T-helper 17 cell (primary cell): ENCODE results near the gene ST6GAL1. TPM values are rescaled to one million over a fixed set of nuclear protein-coding genes. Genes with fewer than 3 reads are reported as not detected.
"Not testable (repeated sequence)": the region's sequence is repeated elsewhere in the genome, so short reads cannot be mapped to it uniquely, and the experiment has no call there.

Source experiments
- ATAC-seq: fragments of 150-1000 bp; cut with Tn5 transposase; 2 replicates; pipeline ENCODE4 v1.10.0; 2021; ENCODE audit warnings: mild to moderate bottlenecking, moderate library complexity
- DNase-seq, 3 donors: peaks; one replicate each; pipeline versions ENCODE4 v3.0.0 to v3.0.0-alpha.2; 2020 to 2021
- H3K9me3 ChIP-seq: one replicate; pipeline ENCODE4 v1.7.0; 2013; ENCODE audit warnings: low read length, mild to moderate bottlenecking; ENCODE audit not compliant: control insufficient read depth, poor library complexity, severe bottlenecking
- H3K27ac Mint-ChIP-seq: one replicate; pipeline ENCODE4 v1.8.0; 2022; ENCODE audit warnings: mild to moderate bottlenecking, moderate library complexity, mixed read lengths
- H3K27me3 Mint-ChIP-seq: one replicate; pipeline ENCODE4 v1.8.0; 2022; ENCODE audit warnings: mixed read lengths
- H3K36me3 Mint-ChIP-seq: one replicate; pipeline ENCODE4 v1.8.0; 2022; ENCODE audit warnings: low read depth, mixed read lengths
- H3K4me1 Mint-ChIP-seq: one replicate; pipeline ENCODE4 v1.8.0; 2022; ENCODE audit warnings: mild to moderate bottlenecking, mixed read lengths
- H3K4me3 Mint-ChIP-seq: one replicate; pipeline ENCODE4 v1.8.0; 2022; ENCODE audit warnings: mild to moderate bottlenecking, moderate library complexity, mixed read lengths
- total RNA-seq, 4 donors: library from RNA in 2 of 4; stranded (reverse) in 2 of 4; gene quantifications; one replicate each; pipeline ENCODE4 v1.2.3 and lab custom pipeline; 2022 to 2026

ST6GAL1 gene, protein sequence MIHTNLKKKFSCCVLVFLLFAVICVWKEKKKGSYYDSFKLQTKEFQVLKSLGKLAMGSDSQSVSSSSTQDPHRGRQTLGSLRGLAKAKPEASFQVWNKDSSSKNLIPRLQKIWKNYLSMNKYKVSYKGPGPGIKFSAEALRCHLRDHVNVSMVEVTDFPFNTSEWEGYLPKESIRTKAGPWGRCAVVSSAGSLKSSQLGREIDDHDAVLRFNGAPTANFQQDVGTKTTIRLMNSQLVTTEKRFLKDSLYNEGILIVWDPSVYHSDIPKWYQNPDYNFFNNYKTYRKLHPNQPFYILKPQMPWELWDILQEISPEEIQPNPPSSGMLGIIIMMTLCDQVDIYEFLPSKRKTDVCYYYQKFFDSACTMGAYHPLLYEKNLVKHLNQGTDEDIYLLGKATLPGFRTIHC
- total RNA-seq (100 to 1,000 TPM; 109 to 134 TPM), total RNA-seq (lab: John Stamatoyannopoulos, UW) (180 to 233 reads per million in 2 donors)

DNA sequence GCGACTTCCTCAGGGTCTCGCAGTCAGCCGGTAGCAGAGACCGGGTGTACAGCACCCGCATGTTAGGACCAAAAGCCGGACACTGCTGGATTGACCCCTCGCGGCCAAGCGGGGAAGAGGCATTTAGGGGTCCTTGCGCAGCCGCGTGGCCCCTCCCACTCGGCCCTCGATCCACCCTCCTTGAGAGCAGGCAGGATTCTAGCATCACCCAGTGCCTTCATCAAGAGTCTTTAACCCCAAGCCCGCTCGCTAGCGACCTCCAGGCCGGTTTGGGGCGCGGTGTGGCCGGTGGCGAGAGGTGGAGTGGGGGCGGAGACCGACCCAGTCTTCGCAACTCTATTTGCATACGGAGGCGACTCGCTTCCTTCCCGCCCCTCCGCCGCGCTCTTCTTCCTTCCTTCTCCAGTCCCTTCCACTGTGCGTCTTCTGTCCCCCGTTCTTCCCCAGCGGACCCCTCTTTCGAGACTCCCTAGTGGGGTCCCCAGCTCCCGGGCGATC is at the start of gene ST6GAL1:
ST6GAL1 (plus strand) TSS at position 384 of the 498 bp plus-strand sequence. CDS start 112,178 bp downstream, outside the sequence.
- Mint-ChIP-seq H3K36me3 (no peaks in the 10 kb centered on the region), H3K4me1 (peaks cover 25% of the 10 kb centered on the region), H3K27ac (peak within 1 kb of the TSS; percentile 93), H3K4me3 (peak within 1 kb of the TSS; percentile 97), H3K27me3 (no peaks in the 10 kb centered on the region)
- peak; percentile 48 for ATAC-seq
- H3K9me3 ChIP-seq = no peaks in the 10 kb centered on the region
- peak; percentile 32 to 57 (median 50) for DNase-seq

DNA sequence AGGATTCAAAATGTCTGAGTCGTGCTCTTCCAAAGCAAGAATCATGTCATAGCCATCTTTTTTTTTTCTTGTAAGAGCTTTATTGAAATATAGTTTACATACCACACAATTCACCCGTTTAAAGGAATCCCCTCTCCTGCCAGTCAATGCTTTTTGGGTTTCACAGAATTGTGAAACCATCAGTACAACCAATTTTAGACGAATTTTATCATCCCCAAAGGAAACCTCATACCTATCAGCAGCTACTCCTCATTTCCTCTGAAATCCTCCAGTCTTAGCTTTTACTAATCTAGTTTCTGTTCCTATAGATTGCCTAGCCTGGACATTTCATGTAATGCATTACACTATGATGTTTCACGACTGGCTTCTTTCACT is 48.2 kb upstream of the ST6GAL1 start:
- no peaks in the 10 kb centered on the region for H3K27me3 Mint-ChIP-seq
- peak overlapping the region; percentile 49 for H3K4me3 Mint-ChIP-seq
- ATAC-seq (no peak), DNase-seq (no peak)
- no peaks in the 10 kb centered on the region for H3K36me3 Mint-ChIP-seq
- H3K9me3 ChIP-seq = no peaks in the 10 kb centered on the region
- peaks cover 31% of the 10 kb centered on the region for H3K4me1 Mint-ChIP-seq
- H3K27ac Mint-ChIP-seq = no peak overlapping the region

DNA sequence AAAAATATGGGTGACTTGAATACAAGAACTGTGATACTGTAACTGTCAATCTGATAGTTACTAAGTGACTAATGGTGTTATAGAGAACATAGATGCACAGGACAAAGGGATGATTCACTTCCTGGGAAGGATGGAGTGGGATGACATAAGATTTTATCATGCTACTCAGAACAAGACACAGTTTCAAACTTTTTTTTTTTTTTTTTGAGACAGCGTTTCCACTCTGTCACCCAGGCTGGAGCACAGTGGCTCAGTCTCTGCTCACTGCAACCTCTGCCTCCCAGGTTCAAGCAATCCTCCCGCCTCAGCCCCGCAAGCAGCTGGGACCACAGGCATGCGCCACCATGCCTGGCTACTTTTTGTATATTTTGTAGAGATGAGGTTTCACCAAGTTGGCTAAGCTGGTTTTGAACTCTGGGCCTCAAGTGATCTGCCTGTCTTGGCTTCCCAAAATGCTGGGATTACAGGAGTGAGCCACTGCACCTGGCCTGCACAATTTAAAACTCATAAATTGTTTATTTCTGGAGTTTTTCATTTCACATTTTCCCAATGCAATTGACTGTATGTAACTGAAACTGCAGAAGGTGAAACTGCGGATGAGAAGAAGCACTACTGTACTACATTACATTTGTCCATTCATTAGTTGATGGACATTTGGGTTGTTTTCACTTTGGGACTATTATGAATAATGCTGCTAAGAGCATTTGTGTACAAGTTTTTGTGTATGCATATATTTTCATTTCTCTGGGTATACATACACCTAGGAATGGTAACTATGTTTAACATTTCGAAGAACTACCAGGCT is 47.2 kb upstream of the ST6GAL1 start:
- Mint-ChIP-seq H3K4me3 (peak overlapping the region; percentile 5), H3K27me3 (no peaks in the 10 kb centered on the region), H3K4me1 (peaks cover 31% of the 10 kb centered on the region), H3K27ac (no peak overlapping the region), H3K36me3 (no peaks in the 10 kb centered on the region)
- H3K9me3 ChIP-seq = no peaks in the 10 kb centered on the region
- no peak for ATAC-seq
- no peak for DNase-seq

DNA sequence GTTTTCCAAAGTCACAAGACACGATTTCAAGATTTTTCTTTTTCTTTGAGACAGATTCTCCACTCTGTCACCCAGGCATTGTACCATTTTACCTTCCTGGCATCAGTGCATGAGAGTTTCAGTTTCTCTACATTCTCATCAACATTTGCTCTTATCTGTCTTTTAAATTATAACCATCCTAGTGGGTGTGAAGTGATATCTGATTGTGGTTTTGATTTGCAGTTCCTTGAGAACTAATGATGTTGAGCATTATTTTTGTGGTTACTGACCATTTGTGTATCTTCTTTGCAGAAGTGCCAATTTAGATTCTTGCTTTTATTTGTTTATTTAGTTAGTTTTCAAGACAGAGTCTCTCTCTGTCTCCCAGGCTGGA is 46.7 kb upstream of the ST6GAL1 start:
- DNase-seq (no peak), ATAC-seq (no peak)
- H3K4me3 Mint-ChIP-seq = peak overlapping the region; percentile 5
- no peaks in the 10 kb centered on the region for H3K9me3 ChIP-seq
- H3K36me3 Mint-ChIP-seq = no peaks in the 10 kb centered on the region
- H3K4me1 Mint-ChIP-seq = peaks cover 31% of the 10 kb centered on the region
- no peak overlapping the region for H3K27ac Mint-ChIP-seq
- no peaks in the 10 kb centered on the region for H3K27me3 Mint-ChIP-seq

DNA sequence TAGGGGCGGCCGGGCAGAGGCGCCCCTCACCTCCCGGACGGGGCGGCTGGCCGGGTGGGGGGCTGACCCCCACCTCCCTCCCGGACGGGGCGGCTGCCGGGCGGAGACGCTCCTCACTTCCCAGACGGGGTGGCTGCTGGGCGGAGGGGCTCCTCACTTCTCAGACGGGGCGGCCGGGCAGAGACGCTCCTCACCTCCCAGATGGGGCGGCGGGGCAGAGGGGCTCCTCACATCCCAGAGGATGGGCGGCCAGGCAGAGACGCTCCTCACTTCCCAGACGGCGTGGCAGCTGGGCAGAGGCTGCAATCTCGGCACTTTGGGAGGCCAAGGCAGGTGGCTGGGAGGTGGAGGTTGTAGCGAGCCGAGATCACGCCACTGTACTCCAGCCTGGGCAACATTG is 45.5 kb upstream of the ST6GAL1 start:
- not testable (repeated sequence) for H3K36me3 Mint-ChIP-seq, H3K9me3 ChIP-seq, DNase-seq, ATAC-seq, H3K27ac Mint-ChIP-seq, H3K27me3 Mint-ChIP-seq
- H3K4me3 Mint-ChIP-seq = peak overlapping the region; percentile 55
- H3K4me1 Mint-ChIP-seq = peaks cover 27% of the 10 kb centered on the region

DNA sequence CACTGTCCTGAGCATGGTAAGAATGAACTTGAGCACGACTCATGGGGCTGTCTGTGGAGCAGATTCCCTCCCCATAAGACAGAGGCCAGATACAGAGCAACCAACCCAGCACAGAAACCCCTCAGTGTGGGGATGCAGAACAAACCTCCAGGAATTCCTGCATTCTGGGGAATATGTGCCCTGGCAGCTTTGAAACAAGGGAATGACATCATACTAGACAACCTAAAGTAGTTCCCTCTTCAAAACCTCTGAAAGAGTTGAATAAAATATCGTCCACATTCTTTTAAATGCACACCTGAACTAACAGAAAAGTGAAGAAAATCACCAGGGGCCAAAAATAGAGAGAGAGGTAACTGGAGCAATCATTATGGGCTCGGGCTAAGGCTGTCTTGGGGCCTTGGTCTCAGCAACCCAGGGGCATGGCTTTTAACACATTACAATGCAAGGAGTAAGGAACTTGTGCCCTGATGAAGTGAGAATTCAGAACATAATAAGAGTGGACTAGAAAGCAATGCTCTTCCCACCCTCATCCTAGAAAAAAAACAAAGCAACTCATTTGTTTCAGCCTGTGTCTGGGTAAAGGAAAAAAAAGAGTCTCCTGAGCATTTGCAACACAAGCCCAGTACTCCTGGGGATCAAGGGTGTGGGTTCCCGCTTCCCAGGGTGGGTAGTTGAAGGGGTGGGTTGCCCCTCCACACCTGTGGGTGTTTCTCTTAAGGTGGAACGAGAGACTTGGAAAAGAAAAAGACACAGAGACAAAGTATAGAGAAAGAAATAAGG is 43.9 kb upstream of the ST6GAL1 start:
- no peaks in the 10 kb centered on the region for H3K9me3 ChIP-seq
- ATAC-seq (no peak), DNase-seq (no peak)
- peaks cover 17% of the 10 kb centered on the region for H3K4me1 Mint-ChIP-seq
- H3K36me3 Mint-ChIP-seq = no peaks in the 10 kb centered on the region
- no peak overlapping the region for H3K27ac Mint-ChIP-seq
- H3K4me3 Mint-ChIP-seq = no peak overlapping the region
- H3K27me3 Mint-ChIP-seq = no peaks in the 10 kb centered on the region

DNA sequence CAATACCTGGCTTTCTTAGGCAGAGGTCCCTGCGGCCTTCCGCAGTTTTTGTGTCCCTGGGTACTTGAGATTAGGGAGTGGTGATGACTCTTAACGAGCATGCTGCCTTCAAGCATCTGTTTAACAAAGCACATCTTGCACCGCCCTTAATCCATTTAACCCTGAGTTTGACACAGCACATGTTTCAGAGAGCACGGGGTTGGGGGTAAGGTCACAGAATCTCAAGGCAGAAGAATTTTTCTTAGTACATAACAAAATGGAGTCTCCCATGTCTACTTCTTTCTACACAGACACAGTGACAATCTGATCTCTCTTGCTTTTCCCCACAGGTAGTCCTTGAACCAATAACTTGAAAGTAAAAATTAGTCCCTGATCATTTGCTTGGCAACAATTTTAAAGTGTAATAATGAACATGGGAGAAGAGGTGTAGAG is 42.8 kb upstream of the ST6GAL1 start:
- H3K4me3 Mint-ChIP-seq, ATAC-seq, H3K27me3 Mint-ChIP-seq, H3K36me3 Mint-ChIP-seq, H3K9me3 ChIP-seq, DNase-seq, H3K27ac Mint-ChIP-seq: not testable (repeated sequence)
- peaks cover 11% of the 10 kb centered on the region for H3K4me1 Mint-ChIP-seq

DNA sequence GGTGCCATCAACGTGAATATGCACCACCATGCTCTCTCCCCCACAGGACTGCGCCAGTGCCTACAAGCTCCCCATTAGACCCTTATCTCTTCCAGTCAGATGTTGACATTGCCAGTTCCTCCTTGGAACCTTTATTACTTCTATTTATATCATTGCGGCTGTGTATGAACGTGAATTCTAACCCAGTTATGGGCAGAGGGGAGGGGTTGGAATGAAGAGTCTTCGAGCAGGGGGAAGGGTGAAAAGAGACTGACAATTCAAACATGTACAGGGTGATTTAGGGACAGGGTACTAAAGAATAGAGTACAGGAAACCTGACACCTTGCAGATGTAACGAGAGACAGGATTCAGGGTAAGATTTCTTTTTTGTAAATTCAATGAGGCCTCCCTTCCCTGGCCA is 41.8 kb upstream of the ST6GAL1 start:
- DNase-seq (no peak), ATAC-seq (no peak)
- no peaks in the 10 kb centered on the region for H3K9me3 ChIP-seq
- no peak overlapping the region for H3K4me3 Mint-ChIP-seq
- H3K27me3 Mint-ChIP-seq = no peaks in the 10 kb centered on the region
- no peaks in the 10 kb centered on the region for H3K36me3 Mint-ChIP-seq
- H3K27ac Mint-ChIP-seq = no peak overlapping the region
- peaks cover 6% of the 10 kb centered on the region for H3K4me1 Mint-ChIP-seq

DNA sequence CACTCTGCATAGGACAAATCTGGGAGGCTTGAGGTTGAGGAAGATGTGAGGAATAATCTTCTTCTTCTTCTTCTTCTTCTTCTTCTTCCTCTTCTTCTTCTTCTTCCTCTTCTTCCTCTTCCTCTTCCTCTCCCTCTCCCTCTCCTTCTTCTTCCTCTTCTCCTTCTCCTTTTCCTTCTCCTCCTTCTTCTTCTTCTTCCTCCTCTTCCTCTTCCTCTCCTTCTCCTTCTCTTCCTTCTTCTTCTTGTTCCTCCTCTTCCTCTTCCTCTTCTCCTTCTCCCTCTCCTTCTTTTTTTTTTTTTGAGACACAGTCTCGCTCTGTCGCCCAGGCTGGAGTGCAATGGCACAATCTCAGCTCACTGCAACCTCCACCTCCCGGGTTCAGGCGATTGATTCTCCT is 40.6 kb upstream of the ST6GAL1 start:
- not testable (repeated sequence) for H3K36me3 Mint-ChIP-seq, DNase-seq, H3K27ac Mint-ChIP-seq, ATAC-seq, H3K4me3 Mint-ChIP-seq, H3K4me1 Mint-ChIP-seq, H3K27me3 Mint-ChIP-seq, H3K9me3 ChIP-seq

DNA sequence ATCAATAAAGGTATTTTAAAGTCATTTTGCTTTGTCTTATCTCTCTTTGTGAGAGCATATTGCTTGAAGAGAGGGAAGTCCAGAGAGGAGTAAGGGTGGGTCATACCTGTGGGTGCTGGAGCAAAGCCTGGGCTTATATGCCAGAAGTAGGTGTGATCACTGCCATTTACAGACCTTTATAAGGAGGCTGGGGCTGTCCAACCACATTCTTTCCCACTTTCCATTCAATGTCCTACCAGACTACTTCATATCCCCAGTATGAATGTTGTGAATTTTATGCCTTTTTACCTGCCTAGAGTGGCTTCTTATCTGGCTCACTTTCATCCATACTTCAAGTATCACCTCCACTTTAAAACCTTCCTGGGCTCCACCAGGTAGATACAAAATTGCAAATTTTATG is 39.4 kb upstream of the ST6GAL1 start:
- ATAC-seq (no peak), DNase-seq (no peak)
- Mint-ChIP-seq H3K27me3 (no peaks in the 10 kb centered on the region), H3K27ac (no peak overlapping the region), H3K36me3 (no peaks in the 10 kb centered on the region), H3K4me3 (no peak overlapping the region), H3K4me1 (peaks cover 9% of the 10 kb centered on the region)
- H3K9me3 ChIP-seq = no peaks in the 10 kb centered on the region

DNA sequence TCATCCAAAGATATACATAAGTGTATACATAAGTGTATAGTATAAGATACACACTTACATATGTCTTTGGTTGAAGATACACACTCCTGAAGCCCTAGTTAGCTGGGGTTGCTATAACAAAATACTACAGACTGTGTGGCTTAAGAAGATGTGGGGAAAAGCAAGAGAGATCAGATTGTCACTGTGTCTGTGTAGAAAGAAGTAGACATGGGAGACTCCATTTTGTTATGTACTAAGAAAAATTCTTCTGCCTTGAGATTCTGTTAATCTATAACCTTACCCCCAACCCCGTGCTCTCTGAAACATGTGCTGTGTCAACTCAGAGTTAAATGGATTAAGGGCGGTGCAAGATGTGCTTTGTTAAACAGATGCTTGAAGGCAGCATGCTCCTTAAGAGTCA is 37.3 kb upstream of the ST6GAL1 start:
- not testable (repeated sequence) for H3K27me3 Mint-ChIP-seq, H3K36me3 Mint-ChIP-seq, DNase-seq, H3K9me3 ChIP-seq, ATAC-seq, H3K27ac Mint-ChIP-seq, H3K4me3 Mint-ChIP-seq, H3K4me1 Mint-ChIP-seq

DNA sequence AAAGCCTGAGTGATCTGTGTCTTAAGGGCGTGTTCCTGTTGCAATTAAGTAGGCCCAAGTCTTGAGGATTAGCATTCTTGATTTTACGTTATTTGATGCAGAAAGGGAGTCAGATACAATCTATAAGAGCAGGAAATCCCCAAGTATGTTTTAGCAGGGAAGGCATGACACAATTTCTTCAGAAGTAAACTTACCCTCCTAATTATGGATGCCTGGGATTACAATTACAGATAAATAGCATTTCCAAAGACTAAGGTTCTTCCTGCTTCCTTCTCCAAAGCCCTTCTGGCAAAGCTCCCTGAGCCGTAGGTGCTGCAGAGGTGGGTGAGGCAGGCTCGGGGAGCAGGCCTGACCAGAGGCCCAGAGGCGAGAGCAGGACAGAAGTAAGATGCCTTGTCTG is 34.9 kb upstream of the ST6GAL1 start:
- Mint-ChIP-seq H3K27ac (no peak overlapping the region), H3K27me3 (no peaks in the 10 kb centered on the region), H3K4me1 (peaks cover 9% of the 10 kb centered on the region), H3K36me3 (no peaks in the 10 kb centered on the region), H3K4me3 (no peak overlapping the region)
- DNase-seq = no peak
- ATAC-seq = no peak
- no peaks in the 10 kb centered on the region for H3K9me3 ChIP-seq

DNA sequence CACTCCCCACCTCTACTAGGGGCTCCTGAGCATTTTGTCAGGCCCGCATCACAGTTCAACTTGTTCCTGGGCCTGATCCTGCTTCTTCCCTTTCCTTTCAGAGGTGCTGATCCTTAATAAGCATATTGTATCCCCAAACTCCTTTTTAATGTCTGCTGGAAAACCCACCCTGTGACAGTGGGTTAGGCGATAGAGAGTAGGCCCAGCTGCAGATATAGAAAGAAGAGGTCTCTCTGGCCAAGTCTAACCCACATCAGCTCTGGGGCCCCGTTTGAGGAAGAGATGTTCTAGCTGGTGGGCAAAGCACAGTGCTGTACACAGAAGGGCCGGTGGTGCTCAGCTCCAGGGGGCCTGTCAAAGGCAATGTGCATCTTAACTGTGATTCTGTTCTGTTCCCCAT is 34.3 kb upstream of the ST6GAL1 start:
- Mint-ChIP-seq H3K4me3 (no peak overlapping the region), H3K4me1 (peaks cover 12% of the 10 kb centered on the region), H3K27me3 (no peaks in the 10 kb centered on the region), H3K36me3 (no peaks in the 10 kb centered on the region), H3K27ac (no peak overlapping the region)
- no peak for DNase-seq
- H3K9me3 ChIP-seq = no peaks in the 10 kb centered on the region
- no peak for ATAC-seq
